ENCODE measurements around the gene SLC2A2.

The SLC2A2 gene

GRCh38 chr3:171049861-171050444, 23.4 kb upstream of the SLC2A2 start:
- H3K4me3 Mint-ChIP-seq: no peak overlapping the region
- H3K36me3 Mint-ChIP-seq: no peaks in the 10 kb centered on the region
- DNase-seq (ENCODE audit: low spot score in 2 of 2): peak in 1 of 2 donors; percentile 62
- H3K4me1 Mint-ChIP-seq: peaks cover 5% of the 10 kb centered on the region
- no peaks in the 10 kb centered on the region for H3K9me3 Mint-ChIP-seq
- no peak overlapping the region for H3K27ac Mint-ChIP-seq
- peak; percentile 83 for ATAC-seq

- peaks cover 5% of the 10 kb centered on the region for H3K4me1 Mint-ChIP-seq
- H3K27ac Mint-ChIP-seq: no peak overlapping the region
- no peaks in the 10 kb centered on the region for H3K36me3 Mint-ChIP-seq
- H3K4me3 Mint-ChIP-seq: no peak overlapping the region
- ATAC-seq: no peak
- no peaks in the 10 kb centered on the region for H3K9me3 Mint-ChIP-seq
- no peak for DNase-seq (ENCODE audit: low spot score in 2 of 2)
These were observed 20.2 kb upstream of the SLC2A2 start for GRCh38 chr3:171046760-171047159.

- no peaks in the 10 kb centered on the region for H3K36me3 Mint-ChIP-seq
- no peak for ATAC-seq
- H3K9me3 Mint-ChIP-seq: no peaks in the 10 kb centered on the region
- H3K4me1 Mint-ChIP-seq: no peaks in the 10 kb centered on the region
- H3K27ac Mint-ChIP-seq: no peak overlapping the region
- H3K4me3 Mint-ChIP-seq: no peak overlapping the region
- DNase-seq (ENCODE audit: low spot score in 2 of 2): no peak
These were observed 18.6 kb upstream of the SLC2A2 start for GRCh38 chr3:171044835-171045793.

- Mint-ChIP-seq H3K4me1 (no peaks in the 10 kb centered on the region), H3K27ac (no peak overlapping the region), H3K4me3 (no peak overlapping the region), H3K9me3 (no peaks in the 10 kb centered on the region), H3K36me3 (no peaks in the 10 kb centered on the region)
- no peak for ATAC-seq
- no peak for DNase-seq (ENCODE audit: low spot score in 2 of 2)
These were observed 17.9 kb upstream of the SLC2A2 start for GRCh38 chr3:171044384-171044783.

GRCh38 chr3:171039674-171040073, 13.2 kb upstream of the SLC2A2 start:
- H3K4me3 Mint-ChIP-seq: no peak overlapping the region
- no peaks in the 10 kb centered on the region for H3K36me3 Mint-ChIP-seq
- DNase-seq (ENCODE audit: low spot score in 2 of 2): no peak
- no peak for ATAC-seq
- no peaks in the 10 kb centered on the region for H3K9me3 Mint-ChIP-seq
- H3K27ac Mint-ChIP-seq: no peak overlapping the region
- H3K4me1 Mint-ChIP-seq: no peaks in the 10 kb centered on the region

- Mint-ChIP-seq H3K4me1 (no peaks in the 10 kb centered on the region), H3K9me3 (no peaks in the 10 kb centered on the region), H3K27ac (no peak overlapping the region), H3K4me3 (no peak overlapping the region), H3K36me3 (no peaks in the 10 kb centered on the region)
- ATAC-seq (no peak), DNase-seq (ENCODE audit: low spot score in 2 of 2) (no peak)
These were observed 11.8 kb upstream of the SLC2A2 start for GRCh38 chr3:171038342-171038741.

- Mint-ChIP-seq H3K4me1 (no peaks in the 10 kb centered on the region), H3K9me3 (no peaks in the 10 kb centered on the region), H3K36me3 (no peaks in the 10 kb centered on the region), H3K27ac (no peak overlapping the region), H3K4me3 (no peak overlapping the region)
- no peak for DNase-seq (ENCODE audit: low spot score in 2 of 2)
- ATAC-seq: no peak
These were observed 2.3 kb upstream of the SLC2A2 start for GRCh38 chr3:171028779-171029232.

- no peaks in the 10 kb centered on the region for H3K4me1 Mint-ChIP-seq
- no peak overlapping the region for H3K4me3 Mint-ChIP-seq
- no peaks in the 10 kb centered on the region for H3K36me3 Mint-ChIP-seq
- peak; percentile 14 to 59 for DNase-seq (ENCODE audit: low spot score in 2 of 2)
- H3K27ac Mint-ChIP-seq: no peak overlapping the region
- peak; percentile 87 for ATAC-seq
- H3K9me3 Mint-ChIP-seq: no peaks in the 10 kb centered on the region
These were observed 1.7 kb upstream of the SLC2A2 start for GRCh38 chr3:171028025-171028778.

GRCh38 chr3:171023566-171023965, 3.0 kb downstream of the SLC2A2 start:
- Mint-ChIP-seq H3K4me3 (no peak overlapping the region), H3K36me3 (no peaks in the 10 kb centered on the region), H3K9me3 (no peaks in the 10 kb centered on the region), H3K4me1 (no peaks in the 10 kb centered on the region), H3K27ac (no peak overlapping the region)
- DNase-seq (ENCODE audit: low spot score in 2 of 2) (no peak), ATAC-seq (no peak)

GRCh38 chr3:171021377-171021776, 5.1 kb downstream of the SLC2A2 start:
- H3K4me1 Mint-ChIP-seq: no peaks in the 10 kb centered on the region
- no peak overlapping the region for H3K27ac Mint-ChIP-seq
- H3K36me3 Mint-ChIP-seq: no peaks in the 10 kb centered on the region
- no peaks in the 10 kb centered on the region for H3K9me3 Mint-ChIP-seq
- no peak for DNase-seq (ENCODE audit: low spot score in 2 of 2)
- ATAC-seq: no peak
- H3K4me3 Mint-ChIP-seq: no peak overlapping the region

GRCh38 chr3:171018156-171018935, 8.2 kb downstream of the SLC2A2 start:
- H3K36me3 Mint-ChIP-seq: no peaks in the 10 kb centered on the region
- ATAC-seq (no peak), DNase-seq (ENCODE audit: low spot score in 2 of 2) (no peak)
- no peak overlapping the region for H3K4me3 Mint-ChIP-seq
- H3K9me3 Mint-ChIP-seq: no peaks in the 10 kb centered on the region
- H3K4me1 Mint-ChIP-seq: no peaks in the 10 kb centered on the region
- no peak overlapping the region for H3K27ac Mint-ChIP-seq

- Mint-ChIP-seq H3K4me1 (no peaks in the 10 kb centered on the region), H3K27ac (no peak overlapping the region), H3K36me3 (no peaks in the 10 kb centered on the region), H3K9me3 (no peaks in the 10 kb centered on the region), H3K4me3 (no peak overlapping the region)
- ATAC-seq: no peak
- DNase-seq (ENCODE audit: low spot score in 2 of 2): no peak
These were observed 12.4 kb downstream of the SLC2A2 start for GRCh38 chr3:171013822-171014748.

- DNase-seq (ENCODE audit: low spot score in 2 of 2): no peak
- no peaks in the 10 kb centered on the region for H3K36me3 Mint-ChIP-seq
- H3K4me1 Mint-ChIP-seq: no peaks in the 10 kb centered on the region
- no peaks in the 10 kb centered on the region for H3K9me3 Mint-ChIP-seq
- H3K4me3 Mint-ChIP-seq: no peak overlapping the region
- ATAC-seq: no peak
- H3K27ac Mint-ChIP-seq: no peak overlapping the region
These were observed 14.6 kb downstream of the SLC2A2 start for GRCh38 chr3:171011873-171012336.

All from stimulated activated effector memory CD8-positive, alpha-beta T cell treated with anti-CD3 and anti-CD28 coated beads, Interleukin-12 subunit alpha, Interleukin-12 subunit beta, amount 100 ng/mL, for 72 hours (primary cell).